ENCODE results near the gene C17orf67.

GRCh38 chr17:56808503-56808902 lies 25.2 kb downstream of the C17orf67 start:
- no peak for TF ChIP-seq POLR2A (IDR thresholded peaks at IDR 0.05)
- TF ChIP-seq CTCF (IDR thresholded peaks at IDR 0.05): no peak
